T-helper 2 cell treated with Interferon-gamma antibody and Interleukin-4, amounts not matched to agents 5 μg/mL and 100 μg/mL, for 36 hours (primary cell): Measurements from ENCODE around the gene MED17.

Source experiments
- DNase-seq: peaks from one replicate; pipeline ENCODE4 v3.0.0; 2021; ENCODE audit warnings: low spot score
- H3K27ac Mint-ChIP-seq: one replicate; pipeline ENCODE4 v1.8.0; 2021; ENCODE audit warnings: mild to moderate bottlenecking, mixed read lengths
- H3K27me3 Mint-ChIP-seq: one replicate; pipeline ENCODE4 v1.8.0; 2021; ENCODE audit warnings: low read depth, mixed read lengths
- H3K36me3 Mint-ChIP-seq: one replicate; pipeline ENCODE4 v1.8.0; 2021; ENCODE audit warnings: low read depth, mixed read lengths
- H3K4me1 Mint-ChIP-seq: one replicate; pipeline ENCODE4 v1.8.0; 2021; ENCODE audit warnings: low read depth, mixed read lengths
- H3K4me3 Mint-ChIP-seq: one replicate; pipeline ENCODE4 v1.8.0; 2022; ENCODE audit warnings: mild to moderate bottlenecking, moderate library complexity, mixed read lengths
- H3K9me3 Mint-ChIP-seq: one replicate; pipeline ENCODE4 v1.8.0; 2021; ENCODE audit warnings: mixed read lengths

The MED17 gene

DNA sequence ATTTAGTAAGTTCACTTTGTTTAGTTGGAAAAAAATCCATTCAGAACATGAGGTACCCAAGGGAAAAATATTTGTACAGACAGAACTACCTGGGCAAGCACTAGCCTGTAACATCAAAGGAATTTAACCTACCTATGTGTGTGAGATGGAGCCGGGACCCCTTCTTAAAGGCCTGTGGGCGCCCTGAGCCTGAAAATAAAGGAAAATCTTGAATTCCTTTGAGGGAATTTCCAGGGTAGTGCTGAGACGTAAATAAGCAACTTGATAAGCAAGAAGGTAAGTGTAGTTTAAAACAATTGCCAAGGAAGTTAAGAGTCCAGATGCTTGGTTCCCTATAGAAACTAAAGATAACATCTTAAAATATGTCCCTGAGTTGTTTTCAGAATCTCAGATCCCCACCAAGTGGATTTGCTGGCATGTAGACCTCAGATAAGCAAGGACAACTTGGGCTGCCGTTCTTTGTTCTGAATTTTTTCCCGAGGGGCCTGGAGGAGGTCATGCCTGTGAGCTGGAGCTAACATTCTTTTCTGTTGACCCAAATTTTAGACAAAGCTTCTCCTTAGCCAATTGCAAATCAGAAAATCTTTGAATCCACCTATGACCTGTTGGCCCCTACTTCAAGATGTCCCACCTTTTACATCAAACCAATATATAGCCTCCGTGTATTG lies 31.0 kb downstream of the MED17 start:
- Mint-ChIP-seq H3K36me3 (peaks cover 43% of the 10 kb centered on the region), H3K27ac (no peak overlapping the region), H3K4me3 (no peak overlapping the region), H3K4me1 (no peaks in the 10 kb centered on the region), H3K9me3 (no peaks in the 10 kb centered on the region), H3K27me3 (no peaks in the 10 kb centered on the region)
- DNase-seq: no peak

DNA sequence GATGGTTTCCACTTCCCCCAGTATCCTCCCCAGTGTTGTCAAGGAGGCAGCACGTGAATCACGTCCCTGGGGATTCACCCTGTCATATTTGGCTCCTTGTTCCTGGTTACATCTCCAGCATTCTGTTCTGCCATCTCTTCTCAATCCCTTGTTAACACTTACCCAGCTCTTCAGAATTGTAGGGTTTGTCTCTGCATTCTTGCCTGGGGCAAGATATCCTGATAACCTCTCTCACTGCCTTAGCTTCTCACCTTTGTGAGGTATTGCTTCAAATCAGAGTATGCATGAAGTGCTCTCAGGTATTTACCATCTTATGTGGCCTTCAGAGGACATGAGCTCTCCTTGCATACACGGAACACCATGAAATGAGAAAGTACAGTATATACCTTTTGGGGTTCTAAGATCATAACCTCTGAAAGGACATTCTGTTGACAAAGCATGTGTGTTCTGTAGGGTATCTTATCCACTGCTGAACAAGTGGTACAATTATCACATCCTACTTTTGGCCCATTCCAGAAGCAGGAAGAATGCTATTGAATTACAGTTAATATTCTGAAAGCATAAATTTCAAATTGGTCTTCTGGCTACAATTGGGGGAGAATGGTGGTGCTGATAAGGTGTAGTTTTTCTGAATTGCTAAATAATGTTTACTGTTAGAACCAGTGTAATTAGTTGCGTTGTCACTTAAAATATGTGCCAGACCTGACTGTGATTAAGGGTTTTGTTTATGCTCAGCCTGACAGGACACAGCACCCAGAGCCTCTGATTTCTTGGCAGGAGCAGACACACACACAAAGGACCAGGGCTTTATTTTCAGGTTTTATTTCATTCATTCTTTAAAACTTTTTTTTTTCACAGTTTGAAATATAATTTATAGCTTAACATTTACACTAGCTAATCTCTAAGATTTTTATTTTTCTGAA lies 33.6 kb downstream of the MED17 start:
- Mint-ChIP-seq H3K27me3 (no peaks in the 10 kb centered on the region), H3K36me3 (peaks cover 26% of the 10 kb centered on the region), H3K27ac (no peak overlapping the region), H3K4me1 (no peaks in the 10 kb centered on the region), H3K4me3 (no peak overlapping the region), H3K9me3 (no peaks in the 10 kb centered on the region)
- DNase-seq: no peak

DNA sequence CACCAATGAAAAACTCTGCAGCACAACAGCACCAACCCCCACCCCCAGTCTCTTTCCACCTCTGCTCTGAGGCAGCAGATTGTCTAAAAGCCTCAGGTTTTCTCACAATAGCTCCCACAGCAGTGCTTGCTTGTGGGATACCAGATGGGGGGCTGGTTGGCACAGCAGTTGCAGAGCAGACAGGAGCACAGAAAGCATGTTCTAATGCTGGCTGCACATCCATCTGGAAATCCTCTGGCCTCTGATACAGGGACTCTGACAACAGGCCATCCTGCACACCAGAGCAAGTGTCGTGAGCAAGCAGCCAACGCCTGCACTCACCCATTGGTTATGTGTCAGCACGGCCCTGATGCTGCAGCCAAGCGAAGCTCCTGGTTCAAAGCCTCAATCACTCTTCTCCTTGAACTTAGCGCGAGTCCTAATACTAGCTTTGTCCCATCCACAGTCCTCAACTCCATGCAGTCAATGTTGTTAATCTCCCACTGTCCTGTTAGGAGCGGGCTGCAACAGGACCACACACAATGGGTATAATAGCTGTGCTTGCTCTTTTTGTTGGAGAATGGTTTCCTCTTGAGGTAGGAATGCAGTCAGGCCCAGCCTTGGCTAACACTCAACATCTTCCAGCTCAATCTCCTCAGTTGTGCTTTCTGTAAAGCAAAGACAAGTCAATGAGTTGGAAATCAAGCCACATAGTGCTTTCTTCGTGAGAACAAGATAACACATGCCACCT lies 36.0 kb downstream of the MED17 start:
- no peaks in the 10 kb centered on the region for H3K9me3 Mint-ChIP-seq
- H3K27me3 Mint-ChIP-seq: no peaks in the 10 kb centered on the region
- peaks cover 5% of the 10 kb centered on the region for H3K36me3 Mint-ChIP-seq
- H3K27ac Mint-ChIP-seq: no peak overlapping the region
- no peak for DNase-seq
- no peaks in the 10 kb centered on the region for H3K4me1 Mint-ChIP-seq
- no peak overlapping the region for H3K4me3 Mint-ChIP-seq

DNA sequence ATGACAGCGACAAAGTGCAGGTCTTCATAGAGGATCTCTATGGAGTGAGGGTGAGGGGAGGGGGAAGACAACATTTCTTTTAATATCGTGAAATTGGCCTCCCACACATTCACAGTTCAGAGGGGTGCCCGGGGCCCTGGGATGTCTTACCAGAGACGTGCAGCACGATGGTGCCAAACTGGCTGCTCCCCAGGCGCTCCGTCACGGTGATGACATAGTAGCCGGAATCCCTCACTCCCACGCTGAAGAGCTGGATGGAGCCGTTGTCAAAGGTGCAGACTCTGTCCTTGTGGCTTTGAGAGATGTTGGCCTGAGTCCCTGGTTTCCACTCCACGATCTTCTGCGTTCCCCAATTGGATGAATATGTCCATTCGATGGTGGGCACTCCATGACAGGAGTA lies 36.8 kb downstream of the MED17 start:
- Mint-ChIP-seq H3K27ac (no peak overlapping the region), H3K4me1 (no peaks in the 10 kb centered on the region), H3K4me3 (no peak overlapping the region), H3K36me3 (peaks cover 2% of the 10 kb centered on the region), H3K27me3 (no peaks in the 10 kb centered on the region), H3K9me3 (no peaks in the 10 kb centered on the region)
- no peak for DNase-seq

DNA sequence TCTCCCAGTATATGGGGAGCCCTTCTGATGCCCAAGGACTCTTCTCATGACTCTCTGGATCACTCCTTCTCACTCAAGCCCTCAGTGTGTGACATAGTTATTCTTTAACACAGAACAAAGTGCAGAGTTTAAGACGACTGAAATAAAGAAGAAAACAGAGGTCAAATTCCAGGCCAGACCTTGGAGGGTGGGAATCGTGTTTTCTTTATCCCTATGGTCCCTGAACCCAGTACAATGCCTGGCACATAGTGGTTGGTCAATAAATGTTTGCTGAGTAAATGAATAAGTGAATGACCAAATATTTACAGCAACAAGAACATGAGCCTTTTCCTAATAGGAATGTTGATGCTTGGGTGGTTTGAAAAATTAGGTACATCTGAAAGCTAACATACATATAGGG lies 37.5 kb downstream of the MED17 start:
- H3K36me3 Mint-ChIP-seq: peaks cover 2% of the 10 kb centered on the region
- no peaks in the 10 kb centered on the region for H3K9me3 Mint-ChIP-seq
- H3K27ac Mint-ChIP-seq: no peak overlapping the region
- H3K27me3 Mint-ChIP-seq: no peaks in the 10 kb centered on the region
- no peak overlapping the region for H3K4me3 Mint-ChIP-seq
- DNase-seq: no peak
- H3K4me1 Mint-ChIP-seq: no peaks in the 10 kb centered on the region

DNA sequence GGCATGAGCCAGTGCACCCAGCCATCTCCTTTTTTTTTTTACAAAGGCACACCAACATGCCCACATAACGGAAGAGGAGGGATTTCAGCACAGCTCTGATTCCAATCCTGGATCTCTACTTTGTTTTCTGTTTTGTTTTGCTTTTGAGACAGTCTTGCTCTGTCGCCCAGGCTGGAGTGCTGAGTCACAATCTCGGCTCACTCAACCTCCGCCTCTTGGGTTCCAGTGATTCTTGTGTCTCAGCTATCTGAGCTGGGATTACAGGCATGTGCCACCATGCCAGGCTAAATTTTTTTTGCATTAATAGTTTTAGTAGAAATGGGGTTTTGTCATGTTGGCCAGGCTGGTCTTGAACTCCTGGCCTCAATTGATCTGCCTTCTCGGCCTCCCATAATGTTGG lies 38.3 kb downstream of the MED17 start:
- H3K4me1 Mint-ChIP-seq: no peaks in the 10 kb centered on the region
- no peak overlapping the region for H3K27ac Mint-ChIP-seq
- H3K36me3 Mint-ChIP-seq: peaks cover 2% of the 10 kb centered on the region
- H3K27me3 Mint-ChIP-seq: peaks cover under 1% of the 10 kb centered on the region
- no peaks in the 10 kb centered on the region for H3K9me3 Mint-ChIP-seq
- no peak for DNase-seq
- H3K4me3 Mint-ChIP-seq: no peak overlapping the region

DNA sequence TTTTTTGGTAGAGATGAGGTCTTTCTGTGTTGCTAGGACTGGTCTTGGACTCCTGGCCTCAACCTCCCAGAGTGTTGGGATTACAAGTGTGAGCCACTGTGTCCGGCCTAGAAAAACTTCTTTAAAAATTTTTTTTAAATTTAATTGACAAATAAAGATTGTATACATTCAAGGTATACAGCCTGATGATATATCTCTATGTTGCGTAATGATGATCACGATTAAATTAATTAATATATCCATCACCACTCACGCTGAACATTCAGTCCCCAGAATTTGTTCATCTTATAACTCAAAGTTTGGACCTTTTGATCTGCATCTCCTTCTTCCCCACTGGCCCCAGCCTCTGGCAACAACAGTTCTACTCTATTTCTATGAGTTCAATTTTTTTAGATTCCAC lies 39.1 kb downstream of the MED17 start:
- Mint-ChIP-seq H3K4me3 (no peak overlapping the region), H3K27ac (no peak overlapping the region)

DNA sequence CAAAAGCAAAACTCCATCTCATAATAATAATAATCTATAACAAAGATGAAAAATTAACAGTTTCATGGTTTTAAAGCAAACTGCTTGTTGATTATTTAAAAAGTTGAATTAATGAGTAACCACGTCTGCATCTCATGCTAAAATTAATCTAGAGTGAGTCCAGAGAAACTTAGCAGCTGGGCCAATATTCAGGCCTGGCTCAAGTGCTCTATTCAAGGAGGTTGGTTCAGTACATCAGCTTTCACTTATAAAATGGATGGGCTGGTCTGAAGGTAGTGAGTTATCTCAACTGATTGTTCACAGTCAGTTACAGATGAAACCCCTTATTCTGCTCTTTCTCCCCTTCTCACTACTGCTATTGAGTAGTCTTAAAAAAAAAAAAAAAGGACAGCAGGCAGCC lies 43.3 kb downstream of the MED17 start:
- H3K36me3 Mint-ChIP-seq: no peaks in the 10 kb centered on the region
- peaks cover 4% of the 10 kb centered on the region for H3K27me3 Mint-ChIP-seq
- H3K4me1 Mint-ChIP-seq: no peaks in the 10 kb centered on the region
- no peak for DNase-seq
- no peak overlapping the region for H3K4me3 Mint-ChIP-seq
- H3K9me3 Mint-ChIP-seq: no peaks in the 10 kb centered on the region
- no peak overlapping the region for H3K27ac Mint-ChIP-seq

More for the DNA sequence above, 39.1 kb downstream of the MED17 start:
- no peaks in the 10 kb centered on the region for H3K36me3 Mint-ChIP-seq
- no peak for DNase-seq
- no peaks in the 10 kb centered on the region for H3K9me3 Mint-ChIP-seq
- peaks cover 4% of the 10 kb centered on the region for H3K27me3 Mint-ChIP-seq
- no peaks in the 10 kb centered on the region for H3K4me1 Mint-ChIP-seq

DNA sequence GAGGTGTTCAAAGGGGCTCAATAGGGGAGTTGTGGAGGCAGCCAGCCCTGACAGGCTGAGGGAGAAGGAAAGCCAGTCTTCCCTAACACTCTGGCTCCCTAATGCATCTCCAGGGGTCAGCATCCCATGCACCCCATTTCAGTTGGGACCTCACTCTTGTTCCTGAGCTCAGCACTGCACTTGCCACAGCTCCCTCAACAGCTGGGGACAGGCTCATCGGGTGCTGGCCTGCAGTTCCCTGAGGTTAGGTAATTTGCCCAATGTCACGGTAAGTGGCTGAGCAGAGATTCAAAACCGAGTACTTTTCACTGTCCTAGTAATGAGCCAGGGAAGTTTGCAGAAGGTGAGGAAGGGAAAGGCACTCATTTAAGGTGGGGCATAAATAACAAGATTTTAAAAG lies 45.5 kb downstream of the MED17 start:
- no peak for DNase-seq

DNA sequence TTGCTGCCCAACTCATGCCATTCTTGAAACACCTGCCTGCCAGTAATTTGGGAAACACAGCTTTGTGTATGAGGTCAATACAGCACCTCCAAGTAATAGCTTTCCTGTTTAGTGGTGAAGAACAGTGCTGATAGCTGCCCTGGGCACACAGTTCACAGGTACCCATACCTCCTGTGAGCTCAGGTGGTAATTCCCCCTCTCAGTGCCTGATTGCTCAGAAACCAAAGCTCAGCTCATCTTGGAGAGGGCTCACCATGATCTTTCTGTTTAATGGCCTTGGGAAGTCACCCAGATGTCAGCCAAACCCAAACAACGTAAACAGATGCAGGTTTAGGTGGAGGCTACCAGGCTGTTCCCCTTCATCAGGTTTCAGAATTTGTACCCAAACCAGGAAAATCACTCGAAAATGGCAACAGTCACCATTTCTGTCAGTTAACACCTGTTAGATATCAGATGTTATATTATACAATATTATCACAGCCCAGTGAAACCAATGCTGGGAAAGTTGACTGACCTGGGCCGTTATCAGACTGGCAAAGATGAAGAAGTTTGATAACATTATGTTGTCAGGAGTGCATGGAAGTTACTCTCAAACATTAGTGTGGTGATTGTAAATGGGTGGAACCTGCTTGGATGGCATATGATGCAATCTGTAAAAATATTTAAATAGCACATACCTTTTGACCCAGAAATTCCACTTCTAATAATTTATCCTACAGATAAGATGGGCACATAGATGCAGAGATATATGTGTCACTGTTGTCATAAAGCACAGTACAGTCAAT lies 47.5 kb downstream of the MED17 start:
- Mint-ChIP-seq H3K9me3 (no peaks in the 10 kb centered on the region), H3K4me1 (no peaks in the 10 kb centered on the region), H3K36me3 (no peaks in the 10 kb centered on the region), H3K4me3 (no peak overlapping the region), H3K27ac (no peak overlapping the region), H3K27me3 (peaks cover 7% of the 10 kb centered on the region)
- no peak for DNase-seq

More for the DNA sequence above, 45.5 kb downstream of the MED17 start:
- Mint-ChIP-seq H3K36me3 (no peaks in the 10 kb centered on the region), H3K4me3 (no peak overlapping the region), H3K27ac (no peak overlapping the region), H3K27me3 (peaks cover 7% of the 10 kb centered on the region), H3K4me1 (no peaks in the 10 kb centered on the region), H3K9me3 (no peaks in the 10 kb centered on the region)

DNA sequence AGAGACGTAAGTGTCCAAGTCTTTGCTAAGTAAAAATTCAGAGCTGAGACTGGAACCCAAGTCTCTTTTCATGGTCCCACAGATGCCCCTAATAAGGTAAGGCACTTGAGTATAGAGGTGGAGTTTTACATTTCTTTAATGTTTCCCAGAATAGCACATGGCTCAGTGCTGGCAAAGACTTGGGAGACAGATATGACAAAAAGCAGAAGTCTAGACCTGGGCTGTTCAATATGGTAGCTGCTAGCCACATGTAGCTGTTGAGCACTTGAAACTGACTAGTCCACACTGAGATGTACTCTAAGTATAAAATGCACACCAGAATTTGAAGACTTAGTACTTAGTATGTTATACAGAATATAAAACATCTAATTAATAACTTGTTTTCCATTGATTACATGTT lies 48.7 kb downstream of the MED17 start:
- no peak for DNase-seq
- Mint-ChIP-seq H3K9me3 (no peaks in the 10 kb centered on the region), H3K27me3 (peaks cover 3% of the 10 kb centered on the region), H3K27ac (no peak overlapping the region), H3K36me3 (no peaks in the 10 kb centered on the region), H3K4me1 (no peaks in the 10 kb centered on the region), H3K4me3 (no peak overlapping the region)

DNA sequence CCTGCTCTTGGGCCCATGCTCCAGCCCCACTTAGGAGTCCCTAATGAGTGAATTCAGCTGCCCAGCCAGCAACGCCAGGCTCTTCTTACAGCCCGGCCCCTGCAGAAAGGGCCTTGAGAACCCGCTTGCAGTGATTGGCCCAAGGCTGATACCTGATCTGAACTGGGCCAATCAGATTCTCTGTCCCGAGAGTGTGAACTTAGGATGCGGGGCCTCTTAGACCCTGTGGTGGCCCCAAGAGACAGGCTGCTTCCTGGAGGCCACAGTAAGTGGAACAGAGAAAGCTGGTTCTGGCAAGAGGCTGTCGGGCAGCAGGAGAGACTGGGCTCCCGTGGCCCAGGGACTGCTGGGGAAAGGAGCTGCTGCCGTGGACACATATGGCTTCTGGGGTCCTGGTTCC lies 54.9 kb downstream of the MED17 start:
- no peak for DNase-seq
- no peak overlapping the region for H3K4me3 Mint-ChIP-seq
- peaks cover 1% of the 10 kb centered on the region for H3K27me3 Mint-ChIP-seq
- H3K9me3 Mint-ChIP-seq: no peaks in the 10 kb centered on the region
- no peaks in the 10 kb centered on the region for H3K4me1 Mint-ChIP-seq
- H3K36me3 Mint-ChIP-seq: no peaks in the 10 kb centered on the region
- H3K27ac Mint-ChIP-seq: no peak overlapping the region

DNA sequence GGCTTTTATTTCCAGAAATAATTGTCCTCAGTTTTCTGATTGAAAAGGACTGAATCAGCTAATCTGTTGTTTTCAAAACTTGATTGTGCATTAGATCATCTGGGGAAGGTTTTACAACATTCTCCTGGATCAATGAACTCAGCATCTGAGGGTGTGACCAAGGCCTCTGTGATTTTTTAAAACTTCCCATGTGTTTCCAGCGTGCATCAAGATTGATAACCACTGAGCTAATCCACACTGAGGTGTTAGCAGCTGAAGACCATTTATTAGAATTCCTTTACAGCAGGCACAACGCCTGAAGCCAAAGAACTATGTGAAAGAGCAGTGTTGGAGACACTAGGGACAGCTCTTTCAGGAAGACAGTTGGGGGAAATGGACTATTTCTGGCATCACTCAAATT lies 56.1 kb downstream of the MED17 start:
- Mint-ChIP-seq H3K9me3 (no peaks in the 10 kb centered on the region), H3K4me3 (no peak overlapping the region), H3K36me3 (no peaks in the 10 kb centered on the region), H3K27me3 (no peaks in the 10 kb centered on the region), H3K27ac (no peak overlapping the region), H3K4me1 (no peaks in the 10 kb centered on the region)
- DNase-seq: no peak
